Measurements from ENCODE around the gene SH3D21.

The SH3D21 gene

GRCh38 chr1:36328088-36328480, 21.9 kb downstream of the SH3D21 start:
- in situ Hi-C loops (cut with HindIII; ENCODE audit: low sequenced_read_pairs): no loop called here

- in situ Hi-C loops (cut with HindIII; ENCODE audit: low sequenced_read_pairs): no loop called here
These were observed 22.5 kb downstream of the SH3D21 start for GRCh38 chr1:36328713-36329112.

GRCh38 chr1:36329817-36330216, 23.6 kb downstream of the SH3D21 start:
- in situ Hi-C loops (cut with HindIII; ENCODE audit: low sequenced_read_pairs): no loop called here

- in situ Hi-C loops (cut with HindIII; ENCODE audit: low sequenced_read_pairs): no loop called here
These were observed 24.8 kb downstream of the SH3D21 start for GRCh38 chr1:36330940-36331339.

GRCh38 chr1:36337830-36338229, 31.7 kb downstream of the SH3D21 start:
- in situ Hi-C loops (cut with HindIII; ENCODE audit: low sequenced_read_pairs): no loop called here

- in situ Hi-C loops (cut with HindIII; ENCODE audit: low sequenced_read_pairs): no loop called here
These were observed 33.0 kb downstream of the SH3D21 start for GRCh38 chr1:36339215-36339614.

GRCh38 chr1:36339615-36340014, 33.4 kb downstream of the SH3D21 start:
- in situ Hi-C loops (cut with HindIII; ENCODE audit: low sequenced_read_pairs): no loop called here

GRCh38 chr1:36341626-36342320, 35.6 kb downstream of the SH3D21 start:
- in situ Hi-C loops (cut with HindIII; ENCODE audit: low sequenced_read_pairs): no loop called here

- in situ Hi-C loops (cut with HindIII; ENCODE audit: low sequenced_read_pairs): no loop called here
These were observed 36.4 kb downstream of the SH3D21 start for GRCh38 chr1:36342426-36343185.

GRCh38 chr1:36343651-36344394, 37.7 kb downstream of the SH3D21 start:
- in situ Hi-C loops (cut with HindIII; ENCODE audit: low sequenced_read_pairs): no loop called here

GRCh38 chr1:36344395-36344680, 38.2 kb downstream of the SH3D21 start:
- in situ Hi-C loops (cut with HindIII; ENCODE audit: low sequenced_read_pairs): no loop called here

GRCh38 chr1:36345353-36345752, 39.2 kb downstream of the SH3D21 start:
- in situ Hi-C loops (cut with HindIII; ENCODE audit: low sequenced_read_pairs): no loop called here

- in situ Hi-C loops (cut with HindIII; ENCODE audit: low sequenced_read_pairs): no loop called here
These were observed 40.7 kb downstream of the SH3D21 start for GRCh38 chr1:36346741-36347370.

- in situ Hi-C loops (cut with HindIII; ENCODE audit: low sequenced_read_pairs): no loop called here
These were observed 43.1 kb downstream of the SH3D21 start for GRCh38 chr1:36349241-36349671.

GRCh38 chr1:36349839-36350238, 43.7 kb downstream of the SH3D21 start:
- in situ Hi-C loops (cut with HindIII; ENCODE audit: low sequenced_read_pairs): no loop called here

GRCh38 chr1:36350659-36351226, 44.6 kb downstream of the SH3D21 start:
- in situ Hi-C loops (cut with HindIII; ENCODE audit: low sequenced_read_pairs): no loop called here

- in situ Hi-C loops (cut with HindIII; ENCODE audit: low sequenced_read_pairs): no loop called here
These were observed 45.2 kb downstream of the SH3D21 start for GRCh38 chr1:36351227-36351977.

GRCh38 chr1:36352125-36352909, 46.1 kb downstream of the SH3D21 start:
- in situ Hi-C loops (cut with HindIII; ENCODE audit: low sequenced_read_pairs): no loop called here
